Breast epithelium (tissue), 4 donors: ENCODE measurements around the gene MMD2. TPM values are rescaled to one million over a fixed set of nuclear protein-coding genes. Genes with fewer than 3 reads are reported as not detected.
"Not testable (repeated sequence)": the region's sequence is repeated elsewhere in the genome, so short reads cannot be mapped to it uniquely, and the experiment has no call there.

Source experiments
- DNase-seq, 2 donors: peaks; one replicate each; pipeline ENCODE4 v3.0.0-alpha.2; 2019; ENCODE audit warnings: low spot score in 2 of 2
- H3K27ac ChIP-seq, 2 donors: fragments of 200-600 bp; sonication (generic) in 1 of 2; one replicate each; pipeline ENCODE4 v1.5.1; 2016 to 2019; ENCODE audit warnings: mild to moderate bottlenecking in 1 of 2
- H3K27me3 ChIP-seq, 2 donors: fragments of 200-600 bp; sonication (generic) in 1 of 2; one replicate each; pipeline versions ENCODE4 v1.5.1 to v1.6.0; 2017 to 2019; ENCODE audit warnings: control low read depth in 1 of 2, mild to moderate bottlenecking in 1 of 2
- H3K36me3 ChIP-seq: fragments of 200-600 bp; one replicate; pipeline ENCODE4 v1.5.1; 2019
- H3K4me1 ChIP-seq, 2 donors: fragments of 200-600 bp; sonication (generic); one replicate each; pipeline ENCODE4 v1.5.1; 2016 to 2019; ENCODE audit warnings: control low read depth in 1 of 2
- H3K4me3 ChIP-seq, 3 donors: fragments of 200-600 bp; sonication (generic); 1 replicate in 2 of 3; 2 replicates in 1 of 3; pipeline ENCODE4 v1.5.1; 2016 to 2019; ENCODE audit warnings: mild to moderate bottlenecking in 3 of 3, moderate library complexity in 2 of 3
- H3K9me3 ChIP-seq, 2 donors: fragments of 200-600 bp; sonication (generic) in 1 of 2; one replicate each; pipeline ENCODE4 v1.5.1; 2016 to 2019; ENCODE audit warnings: control low read depth in 1 of 2
- POLR2A ChIP-seq: fragments of 450-650 bp; IDR thresholded peaks from one replicate; pipeline ENCODE4 v1.6.1; 2016; ENCODE audit warnings: antibody characterized with exemption, mild to moderate bottlenecking, moderate library complexity
- POLR2AphosphoS5 ChIP-seq, 3 donors: sonication (generic); formaldehyde crosslinking; IDR thresholded peaks; one replicate each; pipeline ENCODE4 v1.6.1; 2017; ENCODE audit warnings: antibody characterized with exemption in 3 of 3
- intact Hi-C: fragments of 100-400 bp; cut with DNase I; formaldehyde crosslinking; loops from one replicate; pipeline ENCODE4 v1.15.1; 2023; ENCODE audit warnings: low total_unique reads
- total RNA-seq, 3 donors: library from RNA; depleted of rRNA; stranded (reverse); fragments of >200 nt; gene quantifications; one replicate each; pipeline ENCODE4 v1.1.0, GENCODE V29; 2016
- TF ChIP-seq, protein P1 (sequence below), 3 donors: fragments of 450-650 bp; IDR thresholded peaks; one replicate each; pipeline ENCODE4 v1.5.1; 2016 to 2017; ENCODE audit warnings: antibody characterized with exemption in 3 of 3, mild to moderate bottlenecking in 3 of 3, moderate library complexity in 3 of 3

The MMD2 gene
- total RNA-seq, 3 donors from 2014 or later = not detected

GRCh38 chr7:4998910-4999309 is 39.9 kb upstream of the MMD2 start:
- intact Hi-C loops = no loop called here
- no peak overlapping the region for H3K4me3 ChIP-seq
- no peaks in the 10 kb centered on the region for H3K36me3 ChIP-seq
- no peaks in the 10 kb centered on the region for H3K9me3 ChIP-seq
- TF ChIP-seq POLR2AphosphoS5 (IDR thresholded peaks at IDR 0.05) = no peak
- TF ChIP-seq POLR2A = no peak
- TF ChIP-seq, protein P1, sequence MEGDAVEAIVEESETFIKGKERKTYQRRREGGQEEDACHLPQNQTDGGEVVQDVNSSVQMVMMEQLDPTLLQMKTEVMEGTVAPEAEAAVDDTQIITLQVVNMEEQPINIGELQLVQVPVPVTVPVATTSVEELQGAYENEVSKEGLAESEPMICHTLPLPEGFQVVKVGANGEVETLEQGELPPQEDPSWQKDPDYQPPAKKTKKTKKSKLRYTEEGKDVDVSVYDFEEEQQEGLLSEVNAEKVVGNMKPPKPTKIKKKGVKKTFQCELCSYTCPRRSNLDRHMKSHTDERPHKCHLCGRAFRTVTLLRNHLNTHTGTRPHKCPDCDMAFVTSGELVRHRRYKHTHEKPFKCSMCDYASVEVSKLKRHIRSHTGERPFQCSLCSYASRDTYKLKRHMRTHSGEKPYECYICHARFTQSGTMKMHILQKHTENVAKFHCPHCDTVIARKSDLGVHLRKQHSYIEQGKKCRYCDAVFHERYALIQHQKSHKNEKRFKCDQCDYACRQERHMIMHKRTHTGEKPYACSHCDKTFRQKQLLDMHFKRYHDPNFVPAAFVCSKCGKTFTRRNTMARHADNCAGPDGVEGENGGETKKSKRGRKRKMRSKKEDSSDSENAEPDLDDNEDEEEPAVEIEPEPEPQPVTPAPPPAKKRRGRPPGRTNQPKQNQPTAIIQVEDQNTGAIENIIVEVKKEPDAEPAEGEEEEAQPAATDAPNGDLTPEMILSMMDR (IDR thresholded peaks at IDR 0.05) = no peak
- no peaks in the 10 kb centered on the region for H3K4me1 ChIP-seq
- DNase-seq = no peak
- H3K27ac ChIP-seq = no peak overlapping the region
- no peaks in the 10 kb centered on the region for H3K27me3 ChIP-seq

DNA sequence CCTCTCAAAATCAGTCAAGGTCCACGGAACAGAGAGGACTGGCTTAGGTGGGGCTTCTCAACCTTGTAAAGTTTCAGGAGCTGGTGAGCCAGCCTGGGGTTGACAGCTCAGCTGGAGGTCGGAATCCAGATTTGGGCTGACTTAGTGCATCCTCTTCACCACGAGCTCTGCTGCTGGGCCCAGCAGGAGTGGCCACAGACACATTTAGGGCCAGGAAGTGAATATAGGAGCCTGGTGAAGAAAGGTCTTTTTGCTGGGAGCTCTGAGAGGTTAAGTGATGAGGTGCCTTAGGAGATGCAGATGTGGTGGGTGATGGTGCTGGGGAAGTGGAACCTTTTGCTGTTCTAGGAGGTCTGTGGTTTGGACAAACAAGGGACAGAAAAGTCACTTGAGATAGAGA is 39.3 kb upstream of the MMD2 start:
- Histone ChIP-seq H3K27me3 (no peaks in the 10 kb centered on the region), H3K9me3 (no peaks in the 10 kb centered on the region), H3K4me1 (no peaks in the 10 kb centered on the region), H3K4me3 (no peak overlapping the region), H3K27ac (no peak overlapping the region), H3K36me3 (no peaks in the 10 kb centered on the region)
- DNase-seq = no peak
- intact Hi-C loops = no loop called here
- no peak for TF ChIP-seq POLR2AphosphoS5 (IDR thresholded peaks at IDR 0.05)
- no peak for TF ChIP-seq POLR2A
- TF ChIP-seq, protein P1 (IDR thresholded peaks at IDR 0.05) = no peak

DNA sequence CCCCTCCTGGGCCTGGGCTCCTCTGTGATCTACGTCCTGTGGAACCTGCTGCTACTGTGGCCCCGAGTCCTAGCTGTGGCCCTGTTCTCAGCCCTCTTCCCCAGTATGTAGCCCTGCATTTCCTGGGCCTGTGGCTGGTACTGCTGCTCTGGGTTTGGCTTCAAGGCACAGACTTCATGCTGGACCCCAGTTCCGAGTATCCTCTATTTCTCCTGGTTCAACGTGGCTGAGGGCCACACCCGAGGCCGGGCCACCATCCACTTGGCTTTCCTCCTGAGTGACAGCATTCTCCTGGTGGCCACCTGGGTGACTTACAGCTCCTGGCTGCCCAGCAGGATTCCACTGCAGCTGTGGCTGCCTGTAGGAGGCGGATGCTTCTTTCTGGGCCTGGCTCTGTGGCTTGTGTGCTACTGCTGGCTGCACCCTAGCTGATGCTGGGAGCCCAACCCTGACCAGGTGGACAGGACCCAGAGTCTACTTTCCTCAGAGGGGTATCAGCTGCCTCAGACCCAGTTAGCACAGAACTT is 37.8 kb upstream of the MMD2 start:
- Histone ChIP-seq H3K27ac (no peak overlapping the region), H3K9me3 (no peaks in the 10 kb centered on the region), H3K36me3 (no peaks in the 10 kb centered on the region), H3K4me1 (no peaks in the 10 kb centered on the region), H3K27me3 (no peaks in the 10 kb centered on the region), H3K4me3 (no peak overlapping the region)
- no peak for DNase-seq
- TF ChIP-seq POLR2AphosphoS5 (IDR thresholded peaks at IDR 0.05) = no peak
- TF ChIP-seq POLR2A = no peak
- TF ChIP-seq, protein P1 (IDR thresholded peaks at IDR 0.05) = no peak
- intact Hi-C loops = loop anchor here (2.0 kb wide), 1 partner anchor 60 kb away; no protein-coding TSS in a partner anchor

DNA sequence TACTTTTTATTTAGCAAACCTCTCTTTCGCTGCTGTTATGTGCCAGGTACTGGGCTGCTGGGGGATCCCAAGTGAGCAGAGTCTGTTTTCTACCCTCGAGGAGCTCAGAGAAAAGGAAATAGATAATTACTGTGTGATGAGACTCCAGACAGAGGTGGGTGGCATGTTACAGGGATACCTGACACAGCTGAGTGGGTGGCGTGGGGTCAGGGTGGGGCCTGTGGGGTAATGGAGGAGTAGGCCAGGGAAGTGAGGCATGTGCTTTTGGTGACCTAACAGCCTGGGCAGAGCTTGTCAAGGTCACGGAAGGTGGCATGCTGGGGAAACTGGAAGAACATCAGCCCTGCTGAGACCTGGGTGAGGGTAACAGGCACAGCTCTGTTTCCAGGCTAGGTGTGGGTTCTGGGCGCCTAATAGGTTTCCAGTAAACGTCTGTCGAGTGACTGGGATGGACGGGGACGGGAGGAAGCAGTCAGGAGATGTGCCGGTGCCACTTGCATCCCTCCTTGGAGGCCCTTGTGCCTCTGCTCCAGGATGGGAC is 36.5 kb upstream of the MMD2 start:
- no peak for DNase-seq
- intact Hi-C loops = no loop called here
- Histone ChIP-seq H3K36me3 (no peaks in the 10 kb centered on the region), H3K27me3 (no peaks in the 10 kb centered on the region), H3K4me1 (no peaks in the 10 kb centered on the region), H3K27ac (no peak overlapping the region), H3K4me3 (no peak overlapping the region), H3K9me3 (no peaks in the 10 kb centered on the region)
- no peak for TF ChIP-seq POLR2AphosphoS5 (IDR thresholded peaks at IDR 0.05)
- TF ChIP-seq, protein P1 (IDR thresholded peaks at IDR 0.05) = no peak
- TF ChIP-seq POLR2A = no peak

GRCh38 chr7:4993471-4993870 is 34.5 kb upstream of the MMD2 start:
- TF ChIP-seq POLR2A (no peak), POLR2AphosphoS5 (IDR thresholded peaks at IDR 0.05) (no peak)
- TF ChIP-seq, protein P1 (IDR thresholded peaks at IDR 0.05) = no peak
- H3K27ac ChIP-seq = no peak overlapping the region
- intact Hi-C loops = loop anchor here (5.0 kb wide), 1 partner anchor 629 kb away; no protein-coding TSS in a partner anchor
- no peaks in the 10 kb centered on the region for H3K4me1 ChIP-seq
- H3K4me3 ChIP-seq = no peak overlapping the region
- no peaks in the 10 kb centered on the region for H3K27me3 ChIP-seq
- no peaks in the 10 kb centered on the region for H3K9me3 ChIP-seq
- DNase-seq = no peak
- H3K36me3 ChIP-seq = no peaks in the 10 kb centered on the region

GRCh38 chr7:4982741-4983140 is 23.8 kb upstream of the MMD2 start:
- H3K4me1 ChIP-seq, H3K9me3 ChIP-seq, H3K36me3 ChIP-seq, intact Hi-C loops, H3K27me3 ChIP-seq, H3K27ac ChIP-seq, H3K4me3 ChIP-seq, DNase-seq: not testable (repeated sequence)

GRCh38 chr7:4981295-4981890 is 22.4 kb upstream of the MMD2 start:
- H3K36me3 ChIP-seq, DNase-seq, H3K4me1 ChIP-seq, H3K9me3 ChIP-seq, intact Hi-C loops, H3K4me3 ChIP-seq, H3K27ac ChIP-seq, H3K27me3 ChIP-seq: not testable (repeated sequence)

DNA sequence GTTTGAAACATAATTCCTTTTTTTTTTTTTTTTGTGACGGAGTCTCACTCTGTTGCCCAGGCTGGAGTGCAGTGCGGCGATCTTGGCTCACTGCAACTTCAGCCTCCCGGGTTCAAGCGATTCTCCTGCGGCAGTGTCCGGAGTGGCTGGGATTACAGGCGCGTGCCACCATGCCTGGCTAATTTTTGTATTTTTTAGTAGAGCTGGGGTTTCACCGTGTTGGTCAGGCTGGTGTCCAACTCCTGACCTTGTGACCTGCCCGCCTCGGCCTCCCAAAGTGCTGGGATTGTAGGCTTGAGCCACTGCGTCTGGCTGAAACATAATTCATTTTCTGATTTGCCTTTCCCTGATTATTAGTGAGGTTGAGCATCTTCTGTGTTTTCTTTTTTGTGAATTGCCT is 16.6 kb upstream of the MMD2 start:
- DNase-seq, H3K4me1 ChIP-seq, intact Hi-C loops: not testable (repeated sequence)

More for the DNA sequence above, 16.6 kb upstream of the MMD2 start:
- not testable (repeated sequence) for H3K27me3 ChIP-seq, H3K27ac ChIP-seq, H3K4me3 ChIP-seq, H3K36me3 ChIP-seq, H3K9me3 ChIP-seq
